Erythroblast (primary cell): ENCODE data around the gene DIP2B.

Source experiments
- GATA1 ChIP-seq: IDR thresholded peaks from 2 replicates; pipeline ENCODE4 v1.6.1; 2011; ENCODE audit warnings: low read depth, mild to moderate bottlenecking, control low read depth, low read length, moderate library complexity
- POLR2A ChIP-seq: IDR thresholded peaks from 2 replicates; pipeline ENCODE4 v1.6.1; 2011; ENCODE audit warnings: mild to moderate bottlenecking, low read length

GRCh38 chr12:50690925-50691324 lies 186.1 kb downstream of the DIP2B start:
- TF ChIP-seq POLR2A = no peak
- TF ChIP-seq GATA1 = no peak
